ENCODE results near the gene TSC1. TPM values are rescaled to one million over a fixed set of nuclear protein-coding genes. Genes with fewer than 3 reads are reported as not detected.

The TSC1 gene
- total RNA-seq, 4 donors from 2014 or later: 38.4 to 155 (median 81.6) TPM

DNA sequence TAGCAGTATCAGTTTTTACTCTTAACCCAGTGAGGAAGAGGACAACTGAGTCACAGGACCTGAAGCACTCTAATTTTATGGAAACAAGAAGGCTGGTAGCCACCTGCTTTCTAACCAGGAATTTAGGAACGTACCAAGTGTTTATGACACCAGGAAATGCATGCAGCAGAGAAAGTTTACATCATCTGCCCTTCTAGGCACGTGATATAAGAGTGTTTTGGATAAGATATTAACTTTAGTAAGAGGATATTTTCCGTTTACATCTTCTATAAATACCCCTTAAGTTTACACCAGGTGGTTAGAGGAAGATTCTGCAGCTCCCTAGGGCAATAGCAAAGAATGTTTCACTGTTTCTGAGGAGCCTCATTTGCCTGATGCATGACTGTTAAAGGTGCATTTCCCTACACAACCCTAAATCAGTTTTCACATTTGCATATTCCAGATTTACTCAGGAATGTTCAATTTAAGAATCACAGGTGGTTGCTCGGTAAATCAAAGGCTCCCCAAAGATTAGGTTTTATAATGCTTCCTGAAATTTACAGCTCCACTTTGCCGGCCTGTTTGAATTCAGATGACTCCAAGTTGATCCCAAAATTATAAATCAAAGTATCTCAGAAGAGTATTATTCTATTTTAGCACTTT, 1.8 kb downstream of the TSC1 start:
- Histone ChIP-seq H3K27ac (no peak overlapping the region), H3K4me1 (peaks cover 0 to 22% (median 0%) of the 10 kb centered on the region in 4 donors), H3K4me3 (no peak overlapping the region), H3K27me3 (no peaks in the 10 kb centered on the region), H3K9me3 (no peaks in the 10 kb centered on the region), H3K36me3 (no peaks in the 10 kb centered on the region)
- TF ChIP-seq, protein P1, sequence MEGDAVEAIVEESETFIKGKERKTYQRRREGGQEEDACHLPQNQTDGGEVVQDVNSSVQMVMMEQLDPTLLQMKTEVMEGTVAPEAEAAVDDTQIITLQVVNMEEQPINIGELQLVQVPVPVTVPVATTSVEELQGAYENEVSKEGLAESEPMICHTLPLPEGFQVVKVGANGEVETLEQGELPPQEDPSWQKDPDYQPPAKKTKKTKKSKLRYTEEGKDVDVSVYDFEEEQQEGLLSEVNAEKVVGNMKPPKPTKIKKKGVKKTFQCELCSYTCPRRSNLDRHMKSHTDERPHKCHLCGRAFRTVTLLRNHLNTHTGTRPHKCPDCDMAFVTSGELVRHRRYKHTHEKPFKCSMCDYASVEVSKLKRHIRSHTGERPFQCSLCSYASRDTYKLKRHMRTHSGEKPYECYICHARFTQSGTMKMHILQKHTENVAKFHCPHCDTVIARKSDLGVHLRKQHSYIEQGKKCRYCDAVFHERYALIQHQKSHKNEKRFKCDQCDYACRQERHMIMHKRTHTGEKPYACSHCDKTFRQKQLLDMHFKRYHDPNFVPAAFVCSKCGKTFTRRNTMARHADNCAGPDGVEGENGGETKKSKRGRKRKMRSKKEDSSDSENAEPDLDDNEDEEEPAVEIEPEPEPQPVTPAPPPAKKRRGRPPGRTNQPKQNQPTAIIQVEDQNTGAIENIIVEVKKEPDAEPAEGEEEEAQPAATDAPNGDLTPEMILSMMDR (IDR thresholded peaks at IDR 0.05): no peak
- no peak for TF ChIP-seq POLR2A (IDR thresholded peaks at IDR 0.05)
- no peak for DNase-seq

- TF ChIP-seq POLR2A (IDR thresholded peaks at IDR 0.05): no peak
- TF ChIP-seq, protein P1 (IDR thresholded peaks at IDR 0.05): no peak
- H3K36me3 ChIP-seq: peaks cover 0 to 5% (median 0%) of the 10 kb centered on the region in 3 donors
- no peak for DNase-seq
- no peaks in the 10 kb centered on the region for H3K9me3 ChIP-seq
- H3K27me3 ChIP-seq: no peaks in the 10 kb centered on the region
- H3K4me3 ChIP-seq: no peak overlapping the region
- H3K4me1 ChIP-seq: peaks cover 0 to 22% (median 0%) of the 10 kb centered on the region in 4 donors
- H3K27ac ChIP-seq: no peak overlapping the region
These were observed 5.2 kb downstream of the TSC1 start for GRCh38 chr9:132939169-132939568.

GRCh38 chr9:132937463-132937901, 6.9 kb downstream of the TSC1 start:
- no peaks in the 10 kb centered on the region for H3K9me3 ChIP-seq
- H3K27me3 ChIP-seq: no peaks in the 10 kb centered on the region
- peaks cover 0 to 8% (median 0%) of the 10 kb centered on the region in 4 donors for H3K4me1 ChIP-seq
- H3K27ac ChIP-seq: no peak overlapping the region
- peaks cover 0 to 11% (median 0%) of the 10 kb centered on the region in 3 donors for H3K36me3 ChIP-seq
- TF ChIP-seq, protein P1 (IDR thresholded peaks at IDR 0.05): no peak
- no peak for TF ChIP-seq POLR2A (IDR thresholded peaks at IDR 0.05)
- no peak overlapping the region for H3K4me3 ChIP-seq
- no peak for DNase-seq

GRCh38 chr9:132935026-132935425, 9.4 kb downstream of the TSC1 start:
- Histone ChIP-seq H3K36me3 (peaks cover 0 to 11% (median 0%) of the 10 kb centered on the region in 3 donors), H3K4me1 (no peaks in the 10 kb centered on the region), H3K27ac (no peak overlapping the region), H3K27me3 (no peaks in the 10 kb centered on the region), H3K9me3 (no peaks in the 10 kb centered on the region), H3K4me3 (no peak overlapping the region)
- no peak for DNase-seq
- TF ChIP-seq POLR2A (IDR thresholded peaks at IDR 0.05): no peak
- TF ChIP-seq, protein P1 (IDR thresholded peaks at IDR 0.05): no peak

GRCh38 chr9:132931178-132931735, 13.2 kb downstream of the TSC1 start:
- H3K9me3 ChIP-seq: no peaks in the 10 kb centered on the region
- H3K4me3 ChIP-seq: no peak overlapping the region
- H3K27me3 ChIP-seq: no peaks in the 10 kb centered on the region
- no peak overlapping the region for H3K27ac ChIP-seq
- H3K36me3 ChIP-seq: peaks cover 0 to 39% (median 0%) of the 10 kb centered on the region in 3 donors
- TF ChIP-seq, protein P1 (IDR thresholded peaks at IDR 0.05): no peak
- no peak for TF ChIP-seq POLR2A (IDR thresholded peaks at IDR 0.05)
- no peaks in the 10 kb centered on the region for H3K4me1 ChIP-seq
- DNase-seq: no peak

All from Peyer's patch (tissue), 4 donors.